IPS-15b (cell line): Measurements from ENCODE around the gene PNN.
"Not testable (repeated sequence)": the region's sequence is repeated elsewhere in the genome, so short reads cannot be mapped to it uniquely, and the experiment has no call there.

Experiments
- H3K27me3 ChIP-seq: one replicate; pipeline ENCODE4 v1.6.1; 2013; ENCODE audit warnings: low read length; ENCODE audit not compliant: control insufficient read depth, insufficient read depth
- H3K36me3 ChIP-seq: one replicate; pipeline ENCODE4 v1.6.1; 2013; ENCODE audit warnings: low read length; ENCODE audit not compliant: control insufficient read depth, insufficient read depth
- H3K4me1 ChIP-seq: one replicate; pipeline ENCODE4 v1.6.1; 2013; ENCODE audit warnings: mild to moderate bottlenecking, low read length; ENCODE audit not compliant: control insufficient read depth, insufficient read depth
- H3K4me3 ChIP-seq: one replicate; pipeline ENCODE4 v1.5.1; 2013; ENCODE audit warnings: low read depth, low read length
- H3K9ac ChIP-seq: one replicate; pipeline ENCODE4 v1.6.1; 2013; ENCODE audit warnings: low read depth, mild to moderate bottlenecking, low read length
- H3K9me3 ChIP-seq: one replicate; pipeline ENCODE4 v1.6.1; 2013; ENCODE audit warnings: mild to moderate bottlenecking, low read length; ENCODE audit not compliant: control insufficient read depth, insufficient read depth

Gene PNN

GRCh38 chr14:39182770-39183684 lies 8.0 kb downstream of the PNN start:
- H3K27me3 ChIP-seq: no peaks in the 10 kb centered on the region
- H3K9ac ChIP-seq: no peak overlapping the region
- no peaks in the 10 kb centered on the region for H3K9me3 ChIP-seq
- H3K4me1 ChIP-seq: peaks cover 5% of the 10 kb centered on the region
- no peak overlapping the region for H3K4me3 ChIP-seq
- H3K36me3 ChIP-seq: peaks cover 45% of the 10 kb centered on the region

- peaks cover 39% of the 10 kb centered on the region for H3K36me3 ChIP-seq
- H3K9ac ChIP-seq: not testable (repeated sequence)
These were observed 8.6 kb downstream of the PNN start for GRCh38 chr14:39183685-39184003.

GRCh38 chr14:39184628-39185255 lies 9.7 kb downstream of the PNN start:
- H3K36me3 ChIP-seq: peaks cover 33% of the 10 kb centered on the region
- no peaks in the 10 kb centered on the region for H3K9me3 ChIP-seq
- peaks cover 10% of the 10 kb centered on the region for H3K4me1 ChIP-seq
- no peaks in the 10 kb centered on the region for H3K27me3 ChIP-seq
- H3K4me3 ChIP-seq: no peak overlapping the region
- no peak overlapping the region for H3K9ac ChIP-seq

More at GRCh38 chr14:39183685-39184003, 8.6 kb downstream of the PNN start:
- H3K27me3 ChIP-seq, H3K4me1 ChIP-seq, H3K4me3 ChIP-seq, H3K9me3 ChIP-seq: not testable (repeated sequence)

- H3K9ac ChIP-seq: no peak overlapping the region
- H3K36me3 ChIP-seq: peaks cover 31% of the 10 kb centered on the region
- peaks cover 10% of the 10 kb centered on the region for H3K4me1 ChIP-seq
- no peaks in the 10 kb centered on the region for H3K9me3 ChIP-seq
- H3K27me3 ChIP-seq: no peaks in the 10 kb centered on the region
- H3K4me3 ChIP-seq: no peak overlapping the region
These were observed 10.4 kb downstream of the PNN start for GRCh38 chr14:39185256-39186049.

GRCh38 chr14:39186941-39187525 lies 12.0 kb downstream of the PNN start:
- Histone ChIP-seq H3K9ac (no peak overlapping the region), H3K4me1 (peaks cover 10% of the 10 kb centered on the region), H3K27me3 (no peaks in the 10 kb centered on the region), H3K9me3 (no peaks in the 10 kb centered on the region), H3K4me3 (no peak overlapping the region), H3K36me3 (peaks cover 17% of the 10 kb centered on the region)

GRCh38 chr14:39203659-39204606 lies 28.9 kb downstream of the PNN start:
- Histone ChIP-seq H3K27me3 (no peaks in the 10 kb centered on the region), H3K4me1 (peaks cover 14% of the 10 kb centered on the region), H3K9me3 (no peaks in the 10 kb centered on the region), H3K9ac (peak overlapping the region; percentile 17), H3K36me3 (no peaks in the 10 kb centered on the region), H3K4me3 (no peak overlapping the region)

GRCh38 chr14:39207430-39207829 lies 32.4 kb downstream of the PNN start:
- H3K9me3 ChIP-seq, H3K36me3 ChIP-seq, H3K27me3 ChIP-seq, H3K9ac ChIP-seq, H3K4me3 ChIP-seq: not testable (repeated sequence)
- peaks cover 14% of the 10 kb centered on the region for H3K4me1 ChIP-seq

GRCh38 chr14:39211109-39211741 lies 36.2 kb downstream of the PNN start:
- Histone ChIP-seq H3K9ac (no peak overlapping the region), H3K9me3 (no peaks in the 10 kb centered on the region), H3K4me3 (no peak overlapping the region)

GRCh38 chr14:39212034-39212433 lies 37.0 kb downstream of the PNN start:
- Histone ChIP-seq H3K36me3 (no peaks in the 10 kb centered on the region), H3K9me3 (no peaks in the 10 kb centered on the region), H3K27me3 (no peaks in the 10 kb centered on the region), H3K4me3 (no peak overlapping the region), H3K4me1 (no peaks in the 10 kb centered on the region), H3K9ac (no peak overlapping the region)

More at GRCh38 chr14:39211109-39211741, 36.2 kb downstream of the PNN start:
- H3K36me3 ChIP-seq: no peaks in the 10 kb centered on the region
- H3K4me1 ChIP-seq: no peaks in the 10 kb centered on the region
- no peaks in the 10 kb centered on the region for H3K27me3 ChIP-seq

- no peaks in the 10 kb centered on the region for H3K27me3 ChIP-seq
- no peak overlapping the region for H3K9ac ChIP-seq
- no peaks in the 10 kb centered on the region for H3K9me3 ChIP-seq
- no peaks in the 10 kb centered on the region for H3K36me3 ChIP-seq
- H3K4me3 ChIP-seq: no peak overlapping the region
- peaks cover 3% of the 10 kb centered on the region for H3K4me1 ChIP-seq
These were observed 37.6 kb downstream of the PNN start for GRCh38 chr14:39212693-39213092.
